Measurements from ENCODE around the gene CTSE. TPM values are rescaled to one million over a fixed set of nuclear protein-coding genes. Genes with fewer than 3 reads are reported as not detected.
A peak's percentile ranks its signal among the peaks of the same experiment; 100 is the strongest.

The CTSE gene
- total and polyA plus RNA-seq, 9 of the 15 experiments (the other 6 are each of a cell fraction or from before 2014, with no cell fraction given): 0.04 to 0.18 (median 0.09) TPM; not detected in 4

GRCh38 chr1:206066479-206067171 is 42.9 kb upstream of the CTSE start (continued):
- TF ChIP-seq SMAD4 (CRISPR knock-in tag; conservative IDR thresholded peaks at IDR 0.05) (peak; percentile 89), ZHX1 (conservative IDR thresholded peaks at IDR 0.05; ENCODE audit: low read length) (no peak), HOXB6 (CRISPR knock-in tag; IDR thresholded peaks at IDR 0.05; ENCODE audit: borderline replicate concordance) (no peak), MYNN (IDR thresholded peaks at IDR 0.05) (no peak), MYNN (CRISPR knock-in tag; IDR thresholded peaks at IDR 0.05) (no peak), POLR2G (IDR thresholded peaks at IDR 0.05; ENCODE audit: low read depth, low read length) (no peak), EZH2 (IDR thresholded peaks at IDR 0.05; ENCODE audit: borderline replicate concordance, low read depth, low read length) (no peak), DIDO1 (tag; IDR thresholded peaks at IDR 0.05; ENCODE audit: low read depth) (no peak), TGIF2 (CRISPR knock-in tag; IDR thresholded peaks at IDR 0.05) (no peak), ELK1 (CRISPR knock-in tag; IDR thresholded peaks at IDR 0.05) (no peak), ARNT (IDR thresholded peaks at IDR 0.05) (no peak), ZBTB2 (IDR thresholded peaks at IDR 0.05) (no peak), GTF2F1 (IDR thresholded peaks at IDR 0.05; ENCODE audit: low read depth, low read length) (no peak), RHOXF2B (CRISPR knock-in tag; conservative IDR thresholded peaks at IDR 0.05) (no peak), ZMIZ1 (IDR thresholded peaks at IDR 0.05; ENCODE audit: low read depth in 2 of 2, low read length in 2 of 2) (0 out of 4 replicates have a peak, but pooled peaks of 1 of the 2 experiments have one; percentile 57), MAFK (IDR thresholded peaks at IDR 0.05; ENCODE audit: low read length) (no peak), RFX7 (CRISPR knock-in tag; IDR thresholded peaks at IDR 0.05) (no peak), TAF15 (IDR thresholded peaks at IDR 0.05; ENCODE audit: low read depth, low read length) (no peak), ID3 (CRISPR knock-in tag; IDR thresholded peaks at IDR 0.05) (no peak), ID3 (tag; IDR thresholded peaks at IDR 0.05) (peak; percentile 48; the same call in 1 of the 2 replicates)
